Measurements from ENCODE around the gene ALCAM.

Gene ALCAM

GRCh38 chr3:105480768-105481167 is 114.1 kb downstream of the ALCAM start:
- Histone ChIP-seq H3K27ac (replicated peaks) (no peak overlapping the region), H3K27me3 (ENCODE audit: insufficient read depth, poor library complexity, severe bottlenecking) (no peaks in the 10 kb centered on the region), H3K4me3 (replicated peaks; ENCODE audit: insufficient read depth, low read length) (no peak overlapping the region)
- no peak for DNase-seq (ENCODE audit: low read depth in 1 of 2, low spot score in 1 of 2)
- TF ChIP-seq SPI1 (IDR thresholded peaks at IDR 0.05; ENCODE audit: borderline replicate concordance, low read depth), result no peak
- no peak for TF ChIP-seq REST (IDR thresholded peaks at IDR 0.05; ENCODE audit: insufficient replicate concordance, low read depth)
- TF ChIP-seq CTCF (IDR thresholded peaks at IDR 0.05; ENCODE audit: insufficient read depth, low read length), result no peak
- no peak for TF ChIP-seq GABPA (IDR thresholded peaks at IDR 0.05; ENCODE audit: low read depth)
- no peak for TF ChIP-seq POLR2AphosphoS5 (IDR thresholded peaks at IDR 0.05; ENCODE audit: low read depth)

GRCh38 chr3:105483476-105483875 is 116.8 kb downstream of the ALCAM start:
- H3K27me3 ChIP-seq (ENCODE audit: insufficient read depth, poor library complexity, severe bottlenecking), result no peaks in the 10 kb centered on the region
- no peak for TF ChIP-seq REST (IDR thresholded peaks at IDR 0.05; ENCODE audit: insufficient replicate concordance, low read depth)
- no peak for TF ChIP-seq POLR2AphosphoS5 (IDR thresholded peaks at IDR 0.05; ENCODE audit: low read depth)
- TF ChIP-seq SPI1 (IDR thresholded peaks at IDR 0.05; ENCODE audit: borderline replicate concordance, low read depth), result no peak
- TF ChIP-seq CTCF (IDR thresholded peaks at IDR 0.05; ENCODE audit: insufficient read depth, low read length), result no peak
- no peak for TF ChIP-seq GABPA (IDR thresholded peaks at IDR 0.05; ENCODE audit: low read depth)
- H3K27ac ChIP-seq (replicated peaks), result no peak overlapping the region
- no peak overlapping the region for H3K4me3 ChIP-seq (replicated peaks; ENCODE audit: insufficient read depth, low read length)
- no peak for DNase-seq (ENCODE audit: low read depth in 1 of 2, low spot score in 1 of 2)

GRCh38 chr3:105490045-105490444 is 123.3 kb downstream of the ALCAM start:
- no peak for DNase-seq (ENCODE audit: low read depth in 1 of 2, low spot score in 1 of 2)
- H3K27ac ChIP-seq (replicated peaks), result no peak overlapping the region
- H3K4me3 ChIP-seq (replicated peaks; ENCODE audit: insufficient read depth, low read length), result no peak overlapping the region
- no peaks in the 10 kb centered on the region for H3K27me3 ChIP-seq (ENCODE audit: insufficient read depth, poor library complexity, severe bottlenecking)
- no peak for TF ChIP-seq REST (IDR thresholded peaks at IDR 0.05; ENCODE audit: insufficient replicate concordance, low read depth)
- no peak for TF ChIP-seq SPI1 (IDR thresholded peaks at IDR 0.05; ENCODE audit: borderline replicate concordance, low read depth)
- no peak for TF ChIP-seq GABPA (IDR thresholded peaks at IDR 0.05; ENCODE audit: low read depth)
- no peak for TF ChIP-seq CTCF (IDR thresholded peaks at IDR 0.05; ENCODE audit: insufficient read depth, low read length)
- no peak for TF ChIP-seq POLR2AphosphoS5 (IDR thresholded peaks at IDR 0.05; ENCODE audit: low read depth)
